Stimulated activated CD4-positive, alpha-beta T cell treated with anti-CD3 and anti-CD28 coated beads, Interleukin-15, amount 100 ng/mL, for 24 hours (primary cell): ENCODE results near the gene ZFP30.
"Not testable (repeated sequence)": the region's sequence is repeated elsewhere in the genome, so short reads cannot be mapped to it uniquely, and the experiment has no call there.

ENCODE experiments used
- DNase-seq: peaks from one replicate; pipeline ENCODE4 v3.0.0-alpha.2; 2020

ZFP30 gene

DNA sequence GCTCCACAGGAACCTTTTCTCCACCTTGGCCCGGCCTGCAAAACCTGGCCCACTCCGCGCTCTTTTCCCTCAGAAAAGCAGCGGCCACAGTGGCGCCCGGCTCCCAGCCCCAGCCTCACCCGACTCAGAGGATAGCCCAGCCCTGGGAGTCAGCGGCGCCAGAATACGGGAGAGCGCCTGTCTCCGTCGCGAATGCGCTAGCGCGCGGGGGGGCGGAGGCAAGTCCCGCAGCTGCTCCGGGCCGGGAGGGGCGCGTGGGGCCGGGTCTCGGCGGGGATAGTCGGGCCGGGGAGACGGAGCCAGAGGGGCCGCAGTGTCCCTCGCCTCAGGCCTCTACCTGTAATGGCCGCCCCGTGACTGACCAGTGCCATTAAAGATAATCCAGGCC lies at the start of gene ZFP30:
Gene ZFP30 (minus strand): TSS at position 165 of the 388 bp plus-strand sequence. CDS start 7,643 bp downstream, outside the sequence.
- DNase-seq = peak; percentile 87

GRCh38 chr19:37699057-37699456 lies 43.8 kb upstream of the ZFP30 start:
- DNase-seq = no peak

DNA sequence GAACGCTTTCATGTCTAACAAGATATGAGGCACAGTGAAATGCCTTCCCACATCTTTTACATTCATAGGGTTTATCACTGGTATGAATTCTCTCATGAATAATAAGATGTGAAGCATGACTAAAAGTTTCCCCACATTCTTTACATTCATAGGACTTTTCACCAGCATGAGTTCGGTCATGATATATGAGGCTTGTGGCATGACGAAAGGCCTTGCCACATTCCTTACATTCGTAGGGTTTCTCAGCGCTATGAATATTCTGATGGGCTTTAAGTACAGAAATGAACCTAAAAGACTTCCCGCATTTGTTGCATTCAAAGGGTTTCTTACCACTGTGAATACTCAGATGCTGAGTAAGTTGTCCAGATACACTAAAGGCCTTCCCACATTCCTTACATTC lies 43.0 kb upstream of the ZFP30 start:
- no peak for DNase-seq

- no peak for DNase-seq
These were observed 40.1 kb upstream of the ZFP30 start for GRCh38 chr19:37695144-37695899.

- DNase-seq = no peak
These were observed 37.8 kb upstream of the ZFP30 start for GRCh38 chr19:37692956-37693620.

- DNase-seq = peak; percentile 87
These were observed 36.7 kb upstream of the ZFP30 start for GRCh38 chr19:37691881-37692504.

- no peak for DNase-seq
These were observed 28.3 kb upstream of the ZFP30 start for GRCh38 chr19:37683520-37683919.

- DNase-seq = no peak
These were observed 14.2 kb upstream of the ZFP30 start for GRCh38 chr19:37669450-37669914.

DNA sequence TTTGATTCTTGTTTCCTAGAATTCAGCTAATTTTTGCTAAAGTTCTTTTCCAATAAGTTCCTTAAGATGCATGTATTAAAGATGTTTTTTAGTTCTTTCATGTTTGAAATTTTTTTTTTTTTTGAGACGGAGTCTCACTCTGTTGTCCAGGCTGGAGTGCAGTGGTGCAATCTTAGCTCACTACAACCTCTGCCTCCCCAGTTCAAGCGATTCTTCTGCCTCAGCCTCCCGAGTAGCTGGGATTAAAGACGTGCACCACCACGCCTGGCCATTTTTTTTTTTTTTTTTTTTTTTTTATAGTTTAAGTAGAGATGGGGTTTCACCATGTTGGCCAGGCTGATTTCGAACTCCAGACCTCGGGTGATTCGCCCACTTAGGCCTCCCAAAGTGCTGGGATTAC lies 1.9 kb upstream of the ZFP30 start:
- not testable (repeated sequence) for DNase-seq

DNA sequence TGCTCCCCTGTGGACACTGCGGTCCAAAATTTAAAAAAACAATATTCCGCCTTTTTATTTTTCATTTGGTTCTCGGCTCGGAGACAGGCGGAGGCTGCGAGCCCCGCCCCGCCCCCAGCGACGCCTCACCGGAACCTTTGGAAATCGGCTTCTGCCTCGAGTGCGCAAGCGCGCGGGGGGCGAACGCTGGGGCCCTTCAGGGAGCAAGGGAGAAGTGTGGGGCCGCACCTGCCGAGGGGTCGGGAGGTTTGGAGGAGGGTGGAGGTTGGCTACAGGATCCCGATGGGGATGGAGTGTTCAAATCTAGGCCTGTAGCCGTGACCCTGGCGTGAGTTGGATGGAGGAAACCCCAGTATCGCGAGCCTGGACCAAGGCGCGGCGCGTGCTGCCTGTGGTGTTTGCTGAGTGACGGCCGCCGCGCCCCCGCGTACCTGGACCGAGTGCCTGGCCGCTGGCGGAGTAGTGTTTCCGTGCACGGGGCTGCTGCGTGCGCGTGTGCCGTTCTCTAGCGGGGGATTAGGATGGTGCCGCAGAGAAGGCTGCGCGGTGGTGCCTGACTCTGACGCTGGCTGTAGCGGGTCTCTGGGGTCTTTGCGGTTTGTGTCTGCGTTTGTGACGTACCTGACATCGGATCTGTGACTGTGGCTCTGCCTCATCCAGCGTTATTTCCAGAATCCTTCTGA lies 565 bp upstream of the ZFP30 start:
- peak; percentile 91 for DNase-seq

DNA sequence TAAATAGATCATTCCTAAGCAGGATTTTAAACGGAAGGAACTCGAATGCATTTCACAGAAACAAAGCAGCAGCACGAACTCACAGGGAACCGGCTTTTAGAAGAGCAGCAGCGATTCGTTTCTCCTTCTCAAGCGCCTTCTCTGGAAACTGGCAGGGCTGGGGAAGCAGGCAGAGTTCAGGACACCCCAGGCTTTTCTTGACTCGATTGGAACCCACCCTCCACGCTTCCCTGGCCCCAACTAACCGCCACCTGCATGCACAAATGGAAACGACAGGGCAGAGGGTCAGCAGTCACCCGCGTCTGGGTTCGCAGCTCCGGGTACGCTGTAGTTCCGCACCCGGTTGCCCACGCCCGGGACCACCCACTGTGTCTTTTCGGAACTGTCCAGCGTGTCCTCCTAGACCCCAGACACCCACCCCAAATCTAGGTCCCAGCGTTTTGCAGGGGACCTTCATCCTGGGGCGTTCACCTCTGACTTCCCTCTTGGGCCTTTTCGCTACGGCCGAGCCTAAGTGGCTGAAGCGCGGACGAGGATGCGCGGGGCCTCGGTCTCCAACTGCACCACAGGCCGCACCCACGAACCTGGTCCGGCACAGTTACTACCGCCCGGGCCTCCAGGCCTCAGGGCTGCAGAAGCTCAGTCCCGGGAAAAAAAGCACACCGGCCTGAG lies 500 bp downstream of the ZFP30 start:
- peak; percentile 38 for DNase-seq

GRCh38 chr19:37654118-37654517 lies 1.1 kb downstream of the ZFP30 start:
- no peak for DNase-seq

DNA sequence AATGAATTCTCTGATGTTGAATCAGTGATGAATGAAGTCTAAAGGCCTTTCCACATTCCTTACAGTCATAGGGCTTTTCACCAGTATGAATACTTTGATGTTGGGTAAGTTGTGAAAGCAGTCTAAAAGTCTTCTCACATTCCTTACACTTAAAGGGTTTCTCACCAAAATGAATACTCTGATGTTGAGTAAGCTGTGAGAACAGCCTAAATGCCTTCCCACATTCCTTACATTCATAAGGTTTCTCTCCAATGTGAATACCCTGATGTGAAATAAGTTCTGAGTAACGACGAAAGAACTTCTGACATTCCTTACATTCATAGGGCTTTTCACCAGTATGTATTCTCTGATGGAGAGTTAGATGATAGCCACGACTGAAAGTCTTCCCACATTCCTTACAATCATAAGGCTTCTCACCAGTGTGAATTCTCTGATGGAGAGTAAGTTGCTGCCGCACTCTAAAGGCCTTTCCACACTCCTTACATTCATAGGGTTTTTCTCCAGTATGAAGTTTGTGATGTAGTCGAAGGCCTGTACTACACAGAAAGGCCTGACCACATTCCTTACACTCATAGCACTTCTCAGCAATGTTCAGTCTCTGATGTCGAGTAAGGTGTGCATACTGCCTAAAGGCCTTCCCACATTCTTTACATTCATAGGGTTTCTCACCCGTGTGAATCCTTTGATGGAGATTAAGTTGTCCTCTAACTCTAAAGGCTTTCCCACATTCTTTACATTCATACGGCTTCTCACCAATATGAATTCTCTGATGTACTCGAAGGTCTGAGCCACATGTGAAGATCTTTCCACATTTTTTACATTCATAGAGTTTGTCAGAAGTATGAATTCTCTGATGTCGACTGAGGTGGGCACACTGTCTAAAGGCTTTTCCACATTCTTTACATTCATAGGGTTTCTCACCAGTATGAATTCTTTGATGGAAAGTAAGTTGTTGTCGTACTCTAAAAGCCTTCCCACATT lies 19.9 kb downstream of the ZFP30 start:
- no peak for DNase-seq

DNA sequence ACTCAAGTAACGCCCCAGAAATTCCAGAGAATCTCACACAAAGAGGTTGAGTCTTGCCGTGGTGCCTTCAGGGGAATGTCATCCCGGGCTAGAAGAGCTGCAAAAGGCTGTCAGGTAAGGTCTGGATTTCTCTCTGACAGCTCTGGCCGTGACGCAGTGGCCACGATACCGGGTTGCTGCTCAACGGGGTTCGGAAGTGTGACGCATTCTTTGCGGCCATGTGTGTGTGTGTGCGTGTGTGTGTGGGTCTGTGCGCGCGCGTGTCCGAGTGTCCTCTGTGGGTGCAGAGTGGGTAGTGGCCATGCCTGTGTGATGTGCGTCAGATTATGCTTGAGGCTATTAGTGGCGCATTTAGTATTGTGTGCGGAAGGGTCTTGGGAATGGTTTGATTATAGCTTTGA lies 60.3 kb downstream of the ZFP30 start:
- peak; percentile 70 for DNase-seq

DNA sequence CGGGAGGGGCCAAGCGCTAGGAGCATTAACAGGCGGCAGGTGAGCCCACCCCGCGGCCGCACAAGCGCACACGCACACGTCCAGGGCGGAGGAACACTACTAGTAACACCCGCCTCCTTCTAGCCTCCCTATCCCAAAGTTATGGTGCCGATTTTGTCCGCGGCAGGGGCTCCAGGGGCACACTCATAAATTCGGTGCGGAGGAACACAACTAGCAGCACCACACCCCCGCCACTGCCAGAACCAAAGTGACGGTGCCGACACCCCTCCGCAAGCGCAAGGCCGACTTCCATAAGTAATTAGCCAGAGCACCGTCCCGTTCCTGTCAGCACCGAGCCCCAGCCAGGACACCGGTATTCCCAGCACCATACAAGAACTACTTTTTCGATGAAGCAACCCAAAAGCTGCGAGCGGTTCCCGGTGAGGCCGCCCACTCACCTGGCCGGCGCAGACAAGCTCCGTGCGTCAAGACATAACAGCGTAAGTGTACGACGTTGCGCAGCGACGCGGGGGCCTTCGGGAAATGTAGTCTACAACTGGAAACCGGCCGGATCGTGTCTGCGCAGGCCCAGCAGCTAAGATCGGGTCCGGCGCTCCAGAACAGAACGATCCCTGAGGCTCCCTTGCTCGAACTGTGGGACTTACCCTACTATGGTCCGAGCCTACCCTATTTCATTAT lies 60.8 kb downstream of the ZFP30 start, which contains the start of the genes ZNF540 and ZNF571:
Gene ZNF540 (plus strand): TSS at position 573 of the 678 bp plus-strand sequence. CDS start 3,572 bp downstream, outside the sequence.
Gene ZNF571 (minus strand): TSS at position 489 of the 678 bp plus-strand sequence. CDS start 8,116 bp downstream, outside the sequence.
- DNase-seq = peak; percentile 95

DNA sequence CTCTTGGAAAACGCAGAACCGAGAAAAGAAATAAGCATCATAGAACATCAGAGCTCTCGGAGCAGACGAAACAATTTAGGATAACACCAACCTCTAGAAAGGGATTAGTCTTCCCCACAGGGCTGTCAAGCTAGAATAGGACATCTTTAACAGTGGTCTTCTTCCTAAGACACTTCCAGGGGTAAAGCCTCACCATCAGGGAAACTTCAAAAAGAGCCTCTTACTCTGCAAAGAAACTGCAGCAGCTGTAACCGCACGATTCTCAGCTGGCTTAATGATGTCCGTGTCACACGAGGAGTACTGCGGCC lies 61.3 kb downstream of the ZFP30 start:
- no peak for DNase-seq

DNA sequence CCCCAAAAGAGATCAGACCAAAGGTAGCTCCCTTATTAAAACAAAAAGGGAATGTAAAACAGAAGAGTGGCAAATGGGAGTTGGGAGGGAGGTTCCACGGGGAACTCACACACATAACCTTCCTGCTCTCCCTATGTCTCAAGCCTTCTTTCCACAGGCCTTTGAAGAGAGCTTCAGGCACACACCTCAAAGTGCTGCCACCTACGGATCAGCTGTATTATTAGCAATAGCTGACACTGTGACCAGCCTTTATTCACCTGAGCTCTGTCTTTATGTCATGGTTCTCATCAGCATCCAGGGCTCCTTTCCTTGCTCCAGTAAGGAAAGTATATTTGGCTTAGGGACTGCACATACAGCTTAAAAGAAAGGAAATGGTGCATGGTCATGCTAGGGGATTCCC lies 71.9 kb downstream of the ZFP30 start:
- DNase-seq = no peak

- no peak for DNase-seq
These were observed 83.1 kb downstream of the ZFP30 start for GRCh38 chr19:37572203-37572602.

DNA sequence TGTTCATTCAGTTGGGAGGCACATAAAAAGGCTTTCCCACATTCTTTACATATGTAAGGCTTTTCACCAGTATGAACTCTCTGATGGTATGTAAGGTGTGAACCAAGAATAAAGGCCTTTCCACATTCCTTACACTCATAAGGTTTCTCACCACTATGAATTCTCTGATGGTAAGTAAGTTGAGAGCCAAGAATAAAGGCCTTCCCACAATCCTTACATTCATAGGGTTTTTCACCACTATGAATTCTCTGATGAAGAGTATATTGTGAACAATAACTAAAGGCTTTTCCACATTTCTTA lies 89.9 kb downstream of the ZFP30 start:
- no peak for DNase-seq

DNA sequence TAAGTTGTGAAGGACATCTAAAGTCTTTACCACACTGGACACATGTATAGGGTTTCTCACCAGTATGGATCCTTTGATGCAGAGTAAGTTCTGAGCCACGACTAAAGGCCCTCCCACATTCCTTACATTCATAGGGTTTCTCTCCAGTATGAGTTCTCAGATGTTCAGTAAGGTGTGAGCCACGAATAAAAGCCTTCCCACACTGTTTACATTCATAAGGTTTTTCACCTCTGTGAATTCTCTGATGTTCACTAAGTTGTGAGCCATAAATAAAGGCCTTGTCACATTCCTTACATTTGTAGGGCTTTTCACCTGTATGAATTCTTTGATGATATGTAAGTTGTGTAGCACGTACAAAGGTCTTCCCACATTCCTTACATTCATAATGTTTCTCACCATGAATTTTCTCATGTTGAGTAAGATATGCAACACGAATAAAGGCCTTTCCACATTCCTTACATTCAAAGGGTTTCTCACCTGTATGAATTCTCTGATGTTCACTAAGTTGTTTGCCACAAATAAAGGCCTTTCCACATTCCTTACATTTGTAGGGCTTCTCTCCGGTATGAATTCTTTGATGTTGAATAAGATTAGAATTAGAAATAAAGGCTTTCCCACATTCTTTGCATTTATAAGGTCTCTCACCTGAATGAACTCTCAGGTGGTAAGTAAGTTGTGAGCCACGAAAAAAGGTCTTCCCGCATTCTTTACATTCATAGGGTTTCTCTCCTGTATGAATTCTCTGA lies 90.5 kb downstream of the ZFP30 start:
- no peak for DNase-seq
